HG03060 (cell line): Measurements from ENCODE around the gene ACSL6.
"Not testable (repeated sequence)": the region's sequence is repeated elsewhere in the genome, so short reads cannot be mapped to it uniquely, and the experiment has no call there.

Experiments used
- ATAC-seq: cut with Tn5 transposase; IDR thresholded peaks from one replicate; pipeline ENCODE4 v1.9.1; 2021; ENCODE audit warnings: low read depth, moderate number of reproducible peaks; ENCODE audit not compliant: unreplicated experiment

The ACSL6 gene

GRCh38 chr5:131952301-131952857 is 59.1 kb downstream of the ACSL6 start:
- no peak for ATAC-seq

- no peak for ATAC-seq
These were observed 60.8 kb downstream of the ACSL6 start for GRCh38 chr5:131950706-131951105.

- ATAC-seq = no peak
These were observed 64.0 kb downstream of the ACSL6 start for GRCh38 chr5:131947445-131947844.

GRCh38 chr5:131945551-131946168 is 65.8 kb downstream of the ACSL6 start, which contains the start of gene MEIKIN:
MEIKIN (minus strand) TSS chr5:131945663; CDS start chr5:131945505, 158 bp downstream.
- no peak for ATAC-seq

- no peak for ATAC-seq
These were observed 66.5 kb downstream of the ACSL6 start for GRCh38 chr5:131944702-131945550.

- no peak for ATAC-seq
These were observed 67.5 kb downstream of the ACSL6 start for GRCh38 chr5:131943916-131944315.

- ATAC-seq = no peak
These were observed 69.4 kb downstream of the ACSL6 start for GRCh38 chr5:131942016-131942415.

- no peak for ATAC-seq
These were observed 71.6 kb downstream of the ACSL6 start for GRCh38 chr5:131939690-131940345.

GRCh38 chr5:131932235-131932634 is 79.2 kb downstream of the ACSL6 start:
- ATAC-seq = no peak

- no peak for ATAC-seq
These were observed 82.5 kb downstream of the ACSL6 start for GRCh38 chr5:131928957-131929356.

- ATAC-seq = no peak
These were observed 85.3 kb downstream of the ACSL6 start for GRCh38 chr5:131926168-131926567.

GRCh38 chr5:131916481-131916880 is 95.0 kb downstream of the ACSL6 start:
- no peak for ATAC-seq

GRCh38 chr5:131914472-131914871 is 97.0 kb downstream of the ACSL6 start:
- ATAC-seq = no peak

- ATAC-seq = no peak
These were observed 97.9 kb downstream of the ACSL6 start for GRCh38 chr5:131913603-131914002.

- ATAC-seq = no peak
These were observed 104.8 kb downstream of the ACSL6 start for GRCh38 chr5:131906668-131907067.

- ATAC-seq = not testable (repeated sequence)
These were observed 109.2 kb downstream of the ACSL6 start for GRCh38 chr5:131902266-131902665.
